Type B pancreatic cell (in vitro differentiated cells): ENCODE data around the gene PARD3. TPM values are rescaled to one million over a fixed set of nuclear protein-coding genes. Genes with fewer than 3 reads are reported as not detected.

Source experiments
- DNase-seq: peaks from one replicate; pipeline ENCODE4 v3.0.0; 2021; ENCODE audit warnings: mixed read lengths; ENCODE audit not compliant: unreplicated experiment; ENCODE audit errors: extremely low spot score
- H3K27ac Mint-ChIP-seq: 2 replicates; pipeline ENCODE4 v1.8.0; 2021; ENCODE audit warnings: mild to moderate bottlenecking, mixed read lengths
- H3K27me3 Mint-ChIP-seq: 2 replicates; pipeline ENCODE4 v1.8.0; 2021; ENCODE audit warnings: mixed read lengths
- H3K36me3 Mint-ChIP-seq: 2 replicates; pipeline ENCODE4 v1.8.0; 2021; ENCODE audit warnings: mixed read lengths
- H3K4me1 Mint-ChIP-seq: one replicate; pipeline ENCODE4 v1.8.0; 2021; ENCODE audit warnings: mixed read lengths; ENCODE audit not compliant: unreplicated experiment
- H3K4me3 Mint-ChIP-seq: 2 replicates; pipeline ENCODE4 v1.8.0; 2021; ENCODE audit warnings: mild to moderate bottlenecking, mixed read lengths
- H3K9me3 Mint-ChIP-seq: 2 replicates; pipeline ENCODE4 v1.8.0; 2021; ENCODE audit warnings: mixed read lengths
- total RNA-seq: library from RNA; stranded (reverse); gene quantifications from 2 replicates; pipeline ENCODE4 v1.2.1, GENCODE V29; 2021; ENCODE audit warnings: low replicate concordance
- TF ChIP-seq, protein P1 (sequence below): fragments of 200-600 bp; sonication (generic); conservative IDR thresholded peaks from 2 replicates; pipeline ENCODE4 v1.5.0; 2021; ENCODE audit warnings: antibody characterized with exemption, mild to moderate bottlenecking

The PARD3 gene
- total RNA-seq, 1 donor from 2014 or later, result 52.3 TPM

DNA sequence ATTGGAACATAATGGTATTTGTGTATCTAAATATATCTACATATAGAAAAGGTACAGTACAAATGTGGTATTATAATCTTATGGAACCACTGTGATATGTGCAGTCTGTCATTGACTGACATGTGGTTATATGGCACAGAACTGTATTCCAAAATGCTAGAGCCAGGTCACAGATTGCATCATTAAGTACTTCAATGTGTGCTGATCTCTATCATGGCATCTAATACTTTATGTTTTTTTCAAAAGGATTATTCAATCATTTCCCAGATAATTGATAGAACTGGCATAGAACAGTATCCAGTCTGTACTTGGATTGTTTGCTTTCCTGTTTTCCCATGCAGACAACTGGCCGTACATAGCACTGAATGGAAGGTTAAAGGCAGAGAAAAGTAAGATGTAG lies 662.7 kb downstream of the PARD3 start:
- Mint-ChIP-seq H3K4me3 (no peak overlapping the region), H3K9me3 (no peaks in the 10 kb centered on the region), H3K36me3 (peaks cover 3% of the 10 kb centered on the region), H3K4me1 (peaks cover 13% of the 10 kb centered on the region), H3K27ac (no peak overlapping the region), H3K27me3 (no peaks in the 10 kb centered on the region)
- TF ChIP-seq, protein P1, sequence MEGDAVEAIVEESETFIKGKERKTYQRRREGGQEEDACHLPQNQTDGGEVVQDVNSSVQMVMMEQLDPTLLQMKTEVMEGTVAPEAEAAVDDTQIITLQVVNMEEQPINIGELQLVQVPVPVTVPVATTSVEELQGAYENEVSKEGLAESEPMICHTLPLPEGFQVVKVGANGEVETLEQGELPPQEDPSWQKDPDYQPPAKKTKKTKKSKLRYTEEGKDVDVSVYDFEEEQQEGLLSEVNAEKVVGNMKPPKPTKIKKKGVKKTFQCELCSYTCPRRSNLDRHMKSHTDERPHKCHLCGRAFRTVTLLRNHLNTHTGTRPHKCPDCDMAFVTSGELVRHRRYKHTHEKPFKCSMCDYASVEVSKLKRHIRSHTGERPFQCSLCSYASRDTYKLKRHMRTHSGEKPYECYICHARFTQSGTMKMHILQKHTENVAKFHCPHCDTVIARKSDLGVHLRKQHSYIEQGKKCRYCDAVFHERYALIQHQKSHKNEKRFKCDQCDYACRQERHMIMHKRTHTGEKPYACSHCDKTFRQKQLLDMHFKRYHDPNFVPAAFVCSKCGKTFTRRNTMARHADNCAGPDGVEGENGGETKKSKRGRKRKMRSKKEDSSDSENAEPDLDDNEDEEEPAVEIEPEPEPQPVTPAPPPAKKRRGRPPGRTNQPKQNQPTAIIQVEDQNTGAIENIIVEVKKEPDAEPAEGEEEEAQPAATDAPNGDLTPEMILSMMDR, result no peak
- no peak for DNase-seq

DNA sequence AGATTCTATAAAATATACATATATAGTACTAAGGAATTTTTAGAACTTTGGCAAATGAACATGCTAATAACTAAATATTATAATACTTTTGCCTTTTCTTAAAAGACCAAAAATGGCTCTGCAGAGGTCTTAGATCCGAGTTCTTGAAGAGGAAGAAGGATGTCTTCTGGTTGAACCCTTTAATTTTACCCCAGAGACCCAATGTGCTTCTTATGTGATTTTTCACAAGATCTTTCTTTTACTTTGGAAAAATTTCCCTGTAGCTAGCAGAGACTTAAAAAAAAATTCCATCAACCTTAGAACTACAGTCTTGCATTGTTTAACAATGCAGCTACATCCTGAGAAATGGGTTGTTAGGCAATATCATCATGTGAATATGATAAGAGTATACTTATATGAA lies 663.2 kb downstream of the PARD3 start:
- no peak overlapping the region for H3K4me3 Mint-ChIP-seq
- peaks cover 10% of the 10 kb centered on the region for H3K4me1 Mint-ChIP-seq
- TF ChIP-seq, protein P1, result no peak
- H3K27me3 Mint-ChIP-seq, result no peaks in the 10 kb centered on the region
- H3K36me3 Mint-ChIP-seq, result peaks cover 3% of the 10 kb centered on the region
- no peak for DNase-seq
- H3K9me3 Mint-ChIP-seq, result no peaks in the 10 kb centered on the region
- no peak overlapping the region for H3K27ac Mint-ChIP-seq

DNA sequence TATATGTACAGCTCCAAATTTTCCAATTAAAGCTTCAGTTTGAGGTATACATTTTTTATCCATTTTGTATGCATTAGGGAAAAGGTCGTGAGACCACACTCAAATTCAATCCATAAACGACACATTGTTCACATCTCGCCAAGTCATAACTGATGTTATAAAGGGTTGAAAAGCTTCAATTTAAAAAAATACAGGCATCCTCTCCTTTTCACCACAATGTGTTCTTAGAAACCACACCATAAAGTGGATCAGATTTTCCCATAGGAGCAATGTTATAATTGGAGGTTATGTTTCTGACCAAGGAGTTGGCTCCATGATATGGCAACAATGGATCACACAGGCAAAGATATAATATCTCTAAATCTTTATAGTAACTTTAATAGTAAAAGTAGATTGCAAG lies 663.6 kb downstream of the PARD3 start:
- no peak for DNase-seq
- TF ChIP-seq, protein P1, result no peak
- Mint-ChIP-seq H3K27me3 (no peaks in the 10 kb centered on the region), H3K4me1 (peaks cover 7% of the 10 kb centered on the region), H3K4me3 (no peak overlapping the region), H3K9me3 (no peaks in the 10 kb centered on the region), H3K36me3 (peaks cover 3% of the 10 kb centered on the region), H3K27ac (no peak overlapping the region)

DNA sequence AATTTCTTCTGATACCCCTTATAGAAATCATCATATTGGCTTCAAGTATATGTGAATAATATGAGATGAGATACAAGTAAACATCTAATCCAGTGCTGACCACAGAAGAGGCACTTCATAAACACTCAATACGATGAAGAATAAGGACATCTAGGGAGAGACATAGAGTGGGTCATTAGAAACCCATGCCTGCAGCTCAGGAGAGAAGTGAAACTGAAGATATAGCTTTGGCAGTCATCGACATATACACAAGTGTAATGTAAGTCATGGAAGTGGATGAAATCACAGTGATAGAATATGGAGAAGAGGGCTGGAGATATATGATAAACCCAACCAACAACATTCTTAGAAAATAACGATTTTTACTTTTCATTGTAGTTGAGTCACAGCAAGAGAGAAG lies 665.0 kb downstream of the PARD3 start:
- H3K4me3 Mint-ChIP-seq, result no peak overlapping the region
- peaks cover 3% of the 10 kb centered on the region for H3K36me3 Mint-ChIP-seq
- H3K27ac Mint-ChIP-seq, result no peak overlapping the region
- H3K27me3 Mint-ChIP-seq, result no peaks in the 10 kb centered on the region
- peaks cover 7% of the 10 kb centered on the region for H3K4me1 Mint-ChIP-seq
- H3K9me3 Mint-ChIP-seq, result no peaks in the 10 kb centered on the region
- DNase-seq, result no peak
- TF ChIP-seq, protein P1, result no peak

DNA sequence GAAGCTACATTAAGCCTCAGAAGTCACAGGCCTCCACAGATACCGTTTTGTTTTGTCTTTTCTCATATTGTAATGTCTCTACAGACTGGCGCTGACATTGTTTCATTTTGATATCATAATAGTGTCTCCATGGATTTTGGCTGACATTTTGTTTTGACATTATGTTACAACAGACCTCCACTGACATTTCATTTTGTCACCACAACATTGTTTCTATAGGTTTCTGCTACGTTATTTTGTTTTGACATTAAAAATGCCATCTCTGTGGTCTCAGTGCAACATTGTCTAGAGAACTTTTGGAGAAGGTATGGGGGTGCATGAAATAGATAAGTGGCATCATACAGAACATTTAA lies 666.8 kb downstream of the PARD3 start:
- H3K27ac Mint-ChIP-seq, result no peak overlapping the region
- peaks cover 3% of the 10 kb centered on the region for H3K36me3 Mint-ChIP-seq
- no peaks in the 10 kb centered on the region for H3K9me3 Mint-ChIP-seq
- H3K4me3 Mint-ChIP-seq, result no peak overlapping the region
- H3K4me1 Mint-ChIP-seq, result no peaks in the 10 kb centered on the region
- TF ChIP-seq, protein P1, result no peak
- no peak for DNase-seq
- no peaks in the 10 kb centered on the region for H3K27me3 Mint-ChIP-seq

DNA sequence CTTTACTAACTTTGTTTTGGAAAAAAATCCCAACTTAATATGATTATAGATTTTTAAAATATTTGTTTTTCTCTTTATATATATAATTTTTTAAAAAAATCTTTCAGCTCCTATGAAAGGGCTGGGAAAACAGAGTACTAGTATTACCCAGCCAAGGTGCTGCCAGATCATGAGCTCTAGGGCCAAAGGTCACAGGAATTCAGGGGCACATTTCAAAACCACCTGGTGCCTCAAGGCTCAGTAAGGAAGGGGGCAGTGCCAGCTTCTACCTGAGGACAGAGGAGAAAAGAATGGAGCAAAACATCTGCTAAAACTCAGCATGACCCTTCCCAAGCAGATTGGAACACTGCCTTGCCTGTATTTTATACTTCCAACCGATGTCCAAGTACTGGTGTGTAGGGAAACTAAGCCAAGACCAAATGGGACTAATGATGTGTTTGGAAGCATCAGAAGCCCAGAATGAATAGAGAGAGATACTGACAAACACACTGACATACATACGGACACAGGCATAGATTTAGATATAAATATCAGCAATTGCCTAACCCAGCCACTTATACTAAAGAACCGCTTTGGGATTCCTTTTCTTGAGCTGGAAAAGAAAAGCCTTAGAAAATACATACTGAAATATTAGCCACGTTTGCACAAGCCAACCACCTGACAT lies 667.3 kb downstream of the PARD3 start:
- no peak for DNase-seq
- H3K9me3 Mint-ChIP-seq, result no peaks in the 10 kb centered on the region
- peaks cover 3% of the 10 kb centered on the region for H3K36me3 Mint-ChIP-seq
- H3K4me1 Mint-ChIP-seq, result no peaks in the 10 kb centered on the region
- TF ChIP-seq, protein P1, result no peak
- no peak overlapping the region for H3K27ac Mint-ChIP-seq
- H3K4me3 Mint-ChIP-seq, result no peak overlapping the region
- no peaks in the 10 kb centered on the region for H3K27me3 Mint-ChIP-seq
